Gastroesophageal sphincter (tissue), 3 donors: Measurements from ENCODE around the gene GSK3A.

Source experiments
- CTCF ChIP-seq, 4 experiments: fragments of 200-600 bp in 2 of 4; fragments of 450-650 bp in 2 of 4; sonication (generic) in 1 of 4; IDR thresholded peaks; one replicate each; pipeline ENCODE4 v1.5.1; 2017 to 2019; ENCODE audit warnings: antibody characterized with exemption in 4 of 4, mild to moderate bottlenecking in 2 of 4, moderate library complexity in 2 of 4
- EP300 ChIP-seq: sonication (generic); formaldehyde crosslinking; IDR thresholded peaks from one replicate; pipeline ENCODE4 v1.6.1; 2017; ENCODE audit warnings: antibody characterized with exemption, mild to moderate bottlenecking
- POLR2A ChIP-seq, 2 donors: fragments of 450-650 bp; IDR thresholded peaks; one replicate each; pipeline ENCODE4 v1.6.1; 2017; ENCODE audit warnings: antibody characterized with exemption in 2 of 2, mild to moderate bottlenecking in 2 of 2, moderate library complexity in 1 of 2

- TF ChIP-seq POLR2A (IDR thresholded peaks at IDR 0.05) (no peak), CTCF (IDR thresholded peaks at IDR 0.05) (no peak), EP300 (no peak)
Observed at GRCh38 chr19:42281146-42281826, 38.9 kb upstream of the GSK3A start.
